ENCODE results near the gene ZNF266.

The ZNF266 gene

GRCh38 chr19:9435279-9436268 lies at the start of gene ZNF266:
Gene ZNF266 (minus strand): TSS chr19:9435573. CDS start chr19:9420089, 15,484 bp downstream.
- peak; percentile 80 for DNase-seq (ENCODE audit: extremely low read depth, low read depth)
- H3K4me3 ChIP-seq (replicated peaks; ENCODE audit: low read depth, low read length), result peak within 1 kb of the TSS; percentile 84
- TF ChIP-seq CTCF (IDR thresholded peaks at IDR 0.05; ENCODE audit: low read depth, low read length, missing control alignments), result peak; percentile 58

- H3K4me3 ChIP-seq (replicated peaks; ENCODE audit: low read depth, low read length), result no peak overlapping the region
- no peak for DNase-seq (ENCODE audit: extremely low read depth, low read depth)
- TF ChIP-seq CTCF (IDR thresholded peaks at IDR 0.05; ENCODE audit: low read depth, low read length, missing control alignments), result no peak
These were observed 49.8 kb upstream of the ZNF266 start for GRCh38 chr19:9485140-9485539.

GRCh38 chr19:9474975-9475374 lies 39.6 kb upstream of the ZNF266 start:
- no peak for DNase-seq (ENCODE audit: extremely low read depth, low read depth)
- H3K4me3 ChIP-seq (replicated peaks; ENCODE audit: low read depth, low read length), result no peak overlapping the region
- TF ChIP-seq CTCF (IDR thresholded peaks at IDR 0.05; ENCODE audit: low read depth, low read length, missing control alignments), result no peak

GRCh38 chr19:9467161-9467560 lies 31.8 kb upstream of the ZNF266 start:
- TF ChIP-seq CTCF (IDR thresholded peaks at IDR 0.05; ENCODE audit: low read depth, low read length, missing control alignments), result no peak
- DNase-seq (ENCODE audit: extremely low read depth, low read depth), result no peak
- H3K4me3 ChIP-seq (replicated peaks; ENCODE audit: low read depth, low read length), result no peak overlapping the region

GRCh38 chr19:9461938-9462337 lies 26.6 kb upstream of the ZNF266 start:
- TF ChIP-seq CTCF (IDR thresholded peaks at IDR 0.05; ENCODE audit: low read depth, low read length, missing control alignments), result no peak
- H3K4me3 ChIP-seq (replicated peaks; ENCODE audit: low read depth, low read length), result no peak overlapping the region
- DNase-seq (ENCODE audit: extremely low read depth, low read depth), result no peak

GRCh38 chr19:9456018-9456689 lies 20.8 kb upstream of the ZNF266 start:
- no peak overlapping the region for H3K4me3 ChIP-seq (replicated peaks; ENCODE audit: low read depth, low read length)
- TF ChIP-seq CTCF (IDR thresholded peaks at IDR 0.05; ENCODE audit: low read depth, low read length, missing control alignments), result no peak
- DNase-seq (ENCODE audit: extremely low read depth, low read depth), result no peak

Measured in HFF-Myc (cell line).